WI38 (cell line): Measurements from ENCODE around the gene SWAP70.
"Not testable (repeated sequence)": the region's sequence is repeated elsewhere in the genome, so short reads cannot be mapped to it uniquely, and the experiment has no call there.

ENCODE experiments used
- H3K4me3 ChIP-seq: 2 replicates; pipeline ENCODE4 v1.5.1; 2011; ENCODE audit warnings: low read depth, mild to moderate bottlenecking, control low read depth, low read length
- CTCF ChIP-seq: IDR thresholded peaks from 2 replicates; pipeline ENCODE4 v1.5.1; 2012; ENCODE audit warnings: low read depth, mild to moderate bottlenecking, control low read depth, low read length

Gene SWAP70

DNA sequence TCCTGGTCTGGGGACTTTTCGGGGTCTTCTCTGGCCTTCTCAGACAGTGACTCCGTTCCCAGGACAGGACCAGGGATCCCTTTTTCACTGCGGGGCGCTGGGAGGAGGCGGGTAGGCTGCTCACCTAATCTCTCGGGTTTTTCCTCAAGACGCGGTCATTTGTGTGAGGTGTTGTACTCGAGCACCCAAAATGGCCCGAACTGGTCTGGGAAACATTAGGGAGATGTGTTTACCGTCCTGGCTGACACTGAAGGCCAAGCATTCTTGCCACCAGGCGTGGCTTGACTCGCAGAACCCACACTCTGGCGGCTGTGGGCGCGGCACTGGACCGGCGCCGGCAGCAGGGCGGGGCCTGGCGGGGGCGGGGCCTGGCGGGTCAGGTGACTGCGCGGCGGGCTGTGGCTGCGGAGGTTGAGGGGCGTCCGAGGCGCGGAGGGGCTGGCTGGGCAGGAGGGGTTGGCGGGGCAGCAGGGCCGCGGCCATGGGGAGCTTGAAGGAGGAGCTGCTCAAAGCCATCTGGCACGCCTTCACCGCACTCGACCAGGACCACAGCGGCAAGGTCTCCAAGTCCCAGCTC lies at the start of gene SWAP70:
Gene SWAP70, plus strand, starts transcription at position 379 of the 577 bp plus-strand sequence. Its CDS starts 103 bp downstream, at position 482.
- H3K4me3 ChIP-seq: peak within 1 kb of the TSS; percentile 82
- peak; percentile 32 for TF ChIP-seq CTCF

DNA sequence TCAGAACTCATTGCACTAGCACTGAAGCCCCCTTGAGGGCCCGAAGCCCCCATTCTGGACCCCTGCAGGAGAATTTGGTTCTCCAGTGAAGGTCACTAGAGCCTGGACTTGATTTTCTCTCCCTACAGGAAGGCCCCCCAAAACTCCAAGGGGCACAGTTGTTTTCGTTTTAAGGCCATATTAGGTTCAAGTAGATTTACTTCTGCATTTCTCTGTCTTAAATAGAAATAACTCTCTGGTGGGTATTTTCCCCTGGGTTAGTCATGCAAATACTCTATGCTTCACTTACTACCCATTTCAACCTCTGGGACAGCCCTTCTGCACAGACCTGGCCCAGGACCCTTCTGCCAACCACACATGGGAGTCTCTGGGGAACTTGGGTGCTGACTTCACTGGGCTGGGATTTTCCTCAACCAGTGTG lies 48.8 kb upstream of the SWAP70 start:
- H3K4me3 ChIP-seq: no peak overlapping the region
- TF ChIP-seq CTCF: no peak

GRCh38 chr11:9616042-9616675 lies 47.7 kb upstream of the SWAP70 start:
- no peak for TF ChIP-seq CTCF
- no peak overlapping the region for H3K4me3 ChIP-seq

- H3K4me3 ChIP-seq: no peak overlapping the region
- no peak for TF ChIP-seq CTCF
Observed at GRCh38 chr11:9616858-9617257, 47.0 kb upstream of the SWAP70 start.

DNA sequence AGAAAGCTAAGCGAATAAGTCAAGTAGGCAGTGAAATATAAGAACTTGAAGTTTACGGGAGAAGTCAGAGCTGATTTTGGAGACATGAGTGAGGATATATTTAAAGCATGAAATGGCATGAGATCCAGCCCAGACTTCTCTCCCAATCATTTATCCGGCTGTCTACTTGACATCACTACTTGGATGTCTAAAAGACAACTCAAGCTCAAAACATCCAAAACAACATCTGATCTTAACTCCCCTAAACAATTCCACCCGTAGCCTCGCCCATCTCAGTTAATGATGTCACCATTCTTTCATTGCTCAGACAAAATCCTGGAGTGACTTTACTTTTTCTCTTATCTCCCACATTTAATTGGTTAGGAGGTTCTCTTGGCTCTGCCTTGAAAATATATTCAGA lies 45.9 kb upstream of the SWAP70 start:
- no peak for TF ChIP-seq CTCF
- no peak overlapping the region for H3K4me3 ChIP-seq

- no peak overlapping the region for H3K4me3 ChIP-seq
- no peak for TF ChIP-seq CTCF
Observed at GRCh38 chr11:9619004-9619403, 44.9 kb upstream of the SWAP70 start.

- TF ChIP-seq CTCF: no peak
- no peak overlapping the region for H3K4me3 ChIP-seq
Observed at GRCh38 chr11:9619971-9620370, 43.9 kb upstream of the SWAP70 start.

GRCh38 chr11:9622353-9622752 lies 41.5 kb upstream of the SWAP70 start:
- not testable (repeated sequence) for H3K4me3 ChIP-seq

DNA sequence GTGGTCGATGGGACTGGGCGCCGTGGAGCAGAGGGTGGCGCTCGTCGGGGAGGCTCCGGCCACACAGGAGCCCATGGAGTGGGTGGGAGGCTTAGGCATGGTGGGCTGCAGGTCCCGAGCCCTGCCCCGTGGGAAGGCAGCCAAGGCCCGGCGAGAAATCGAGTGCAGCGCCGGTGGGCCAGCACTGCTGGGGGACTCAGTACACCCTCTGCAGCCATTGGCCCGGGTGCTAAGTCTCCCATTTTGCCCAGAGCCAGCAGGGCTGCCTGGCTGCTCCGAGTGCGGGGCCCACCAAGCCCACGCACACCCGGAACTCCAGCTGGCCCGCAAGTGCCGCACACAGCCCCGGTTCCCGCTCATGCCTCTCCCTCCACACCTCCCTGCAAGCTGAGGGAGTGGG lies 40.8 kb upstream of the SWAP70 start:
- H3K4me3 ChIP-seq: not testable (repeated sequence)
